Erythroblast (primary cell): ENCODE measurements around the gene CHD1.

Source experiments
- GATA1 ChIP-seq: IDR thresholded peaks from 2 replicates; pipeline ENCODE4 v1.6.1; 2011; ENCODE audit warnings: low read depth, mild to moderate bottlenecking, control low read depth, low read length, moderate library complexity
- POLR2A ChIP-seq: IDR thresholded peaks from 2 replicates; pipeline ENCODE4 v1.6.1; 2011; ENCODE audit warnings: mild to moderate bottlenecking, low read length

- no peak for TF ChIP-seq POLR2A
- TF ChIP-seq GATA1 = no peak
Observed at GRCh38 chr5:98957307-98957706, 28.5 kb upstream of the CHD1 start.
